IMR-90 (cell line): ENCODE data around the gene FAM110A.

ENCODE experiments used
- CEBPB ChIP-seq: IDR thresholded peaks from 2 replicates; pipeline ENCODE4 v1.6.1; 2012; ENCODE audit warnings: low read depth, low read length, improper control_type of control experiment
- CTCF ChIP-seq: conservative IDR thresholded peaks from 2 replicates; pipeline ENCODE4 v1.5.1; 2012; ENCODE audit warnings: mild to moderate bottlenecking, low read depth, low read length, improper control_type of control experiment
- MAFK ChIP-seq: IDR thresholded peaks from 2 replicates; pipeline ENCODE4 v1.6.1; 2012; ENCODE audit warnings: low read depth, low read length, improper control_type of control experiment
- NFE2L2 ChIP-seq: fragments of 150-350 bp; IDR thresholded peaks from 2 replicates; pipeline ENCODE4 v1.6.1; 2016; ENCODE audit warnings: low read depth, mild to moderate bottlenecking, low read length
- POLR2A ChIP-seq: IDR thresholded peaks from 2 replicates; pipeline ENCODE4 v1.6.1; 2012; ENCODE audit warnings: mild to moderate bottlenecking, low read depth, low read length
- RAD21 ChIP-seq: IDR thresholded peaks from 2 replicates; pipeline ENCODE4 v1.6.1; 2012; ENCODE audit warnings: low read length, improper control_type of control experiment
- SMC3 ChIP-seq: fragments of 150-350 bp; IDR thresholded peaks from 2 replicates; pipeline ENCODE4 v1.6.1; 2016; ENCODE audit warnings: low read depth, mild to moderate bottlenecking, antibody characterized with exemption, low read length, moderate library complexity

- TF ChIP-seq POLR2A: no peak
- no peak for TF ChIP-seq CTCF
- peak; percentile 68 for TF ChIP-seq MAFK
- no peak for TF ChIP-seq SMC3
- no peak for TF ChIP-seq RAD21
- TF ChIP-seq CEBPB: no peak
- TF ChIP-seq NFE2L2: no peak
Observed at GRCh38 chr20:833121-833449, 430 bp upstream of the FAM110A start.
